Glomerular visceral epithelial cell (primary cell): Measurements from ENCODE around the gene TIMP1.
"Not testable (repeated sequence)": the region's sequence is repeated elsewhere in the genome, so short reads cannot be mapped to it uniquely, and the experiment has no call there.

Experiments used
- DNase-seq: peaks from one replicate; pipeline ENCODE4 v3.0.0-alpha.2; 2016; ENCODE audit errors: extremely low spot score

TIMP1 gene

DNA sequence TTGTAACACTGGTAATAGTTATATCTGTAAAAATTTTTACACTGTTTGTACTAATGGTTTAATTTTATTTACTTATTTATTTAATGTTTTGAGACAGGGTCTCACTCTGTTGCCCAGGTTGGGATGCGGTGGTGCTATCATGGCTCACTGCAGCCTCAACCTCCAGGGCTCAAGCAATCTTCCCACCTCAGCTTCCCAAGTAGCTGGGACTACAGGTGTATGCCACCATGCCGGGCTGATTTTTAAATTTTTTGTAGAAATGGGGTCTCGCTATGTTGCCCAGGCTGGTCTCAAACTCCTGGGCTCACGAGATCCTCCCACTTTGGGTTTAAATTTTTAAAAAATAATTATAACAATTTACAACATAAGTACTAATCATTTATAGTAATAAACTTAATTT lies 20.9 kb downstream of the TIMP1 start:
- DNase-seq, result not testable (repeated sequence)

DNA sequence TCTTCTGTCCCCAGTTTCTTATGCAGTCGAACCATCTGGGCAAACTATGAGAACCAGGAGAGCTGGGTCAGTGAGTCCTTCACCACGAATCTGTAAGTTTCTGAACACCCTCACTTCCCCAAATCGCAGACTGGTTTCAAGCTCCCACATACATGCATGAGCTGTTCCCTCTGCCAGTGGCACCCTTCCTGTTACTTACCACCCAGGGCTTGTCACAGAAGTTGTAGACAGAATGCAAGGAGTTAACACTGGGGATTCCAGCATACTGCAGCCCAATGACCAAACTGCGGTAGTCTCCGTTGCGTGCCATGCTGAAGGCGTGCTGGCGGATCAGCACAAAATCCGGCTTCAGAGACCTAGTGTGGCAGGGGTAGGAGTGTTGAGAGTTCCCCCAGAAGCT lies 22.8 kb downstream of the TIMP1 start:
- no peak for DNase-seq

DNA sequence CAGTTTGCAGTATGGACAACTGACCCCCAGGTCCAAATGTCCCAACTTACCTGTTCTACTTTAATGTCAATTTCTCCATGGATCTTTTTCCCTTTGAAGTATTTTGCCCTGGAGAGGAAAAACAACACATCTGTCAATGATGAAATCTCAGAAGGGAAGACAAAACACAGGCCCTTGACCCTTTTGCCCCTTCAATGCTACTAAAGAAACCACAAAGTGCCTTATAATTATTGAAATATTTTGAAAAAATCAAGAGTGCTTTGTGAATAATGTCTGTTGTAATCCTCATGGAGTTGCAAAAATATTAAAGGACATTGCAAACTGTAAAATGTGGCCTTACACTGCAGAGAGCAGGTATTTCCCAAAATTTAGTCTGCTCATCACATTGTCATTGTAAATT lies 24.9 kb downstream of the TIMP1 start:
- no peak for DNase-seq

DNA sequence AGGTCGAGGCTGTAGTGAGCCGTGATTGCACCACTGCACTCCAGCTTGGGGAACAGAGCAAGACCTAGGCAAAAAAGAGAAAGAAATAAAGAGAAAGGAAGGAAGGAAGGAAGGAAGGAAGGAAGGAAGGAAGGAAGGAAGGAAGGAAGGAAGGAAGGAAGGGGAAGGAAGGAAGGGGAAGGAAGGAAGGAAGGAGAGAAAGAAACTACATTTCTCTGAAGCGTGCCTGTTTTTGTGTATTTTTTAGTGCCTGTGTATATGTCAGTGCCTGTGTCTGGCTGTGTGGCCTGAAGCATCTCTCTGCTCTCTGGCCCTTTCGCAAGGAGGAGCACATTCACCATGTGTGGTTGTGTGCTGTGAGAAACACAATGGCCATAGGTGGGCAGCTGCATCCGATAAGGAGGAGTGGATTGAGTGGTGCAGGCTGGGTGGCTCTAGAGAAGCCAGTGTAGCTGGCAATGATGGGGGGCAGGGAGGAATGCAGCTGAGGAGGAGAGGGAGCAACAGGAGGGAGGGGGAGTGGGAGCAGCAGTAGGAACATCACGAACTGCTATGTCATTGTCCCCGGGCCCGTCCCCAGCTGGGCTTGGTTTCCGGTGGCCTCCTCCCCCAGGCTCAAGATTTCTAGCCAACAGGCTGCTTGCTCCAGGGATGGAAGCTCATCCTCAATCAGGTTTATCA lies 26.0 kb downstream of the TIMP1 start:
- DNase-seq, result no peak

DNA sequence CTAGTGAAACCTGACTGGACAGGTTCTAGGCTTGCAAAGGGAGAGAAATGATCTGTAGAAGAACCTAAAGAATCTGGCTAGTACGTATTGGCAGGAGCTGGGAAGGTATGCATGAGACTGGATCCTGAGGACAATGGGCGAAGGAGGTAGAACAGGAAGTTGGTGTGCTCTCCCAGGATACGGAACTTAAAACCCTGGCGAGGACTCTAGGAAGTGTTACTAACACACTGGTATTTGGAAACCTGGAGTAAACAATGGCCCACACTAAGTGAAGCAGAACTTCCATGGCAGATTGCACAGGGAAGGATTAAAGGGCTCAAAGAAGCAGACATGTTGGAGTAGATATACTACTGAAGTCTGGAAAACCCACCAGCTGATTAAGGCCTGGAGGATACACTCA lies 28.3 kb downstream of the TIMP1 start:
- DNase-seq, result no peak

DNA sequence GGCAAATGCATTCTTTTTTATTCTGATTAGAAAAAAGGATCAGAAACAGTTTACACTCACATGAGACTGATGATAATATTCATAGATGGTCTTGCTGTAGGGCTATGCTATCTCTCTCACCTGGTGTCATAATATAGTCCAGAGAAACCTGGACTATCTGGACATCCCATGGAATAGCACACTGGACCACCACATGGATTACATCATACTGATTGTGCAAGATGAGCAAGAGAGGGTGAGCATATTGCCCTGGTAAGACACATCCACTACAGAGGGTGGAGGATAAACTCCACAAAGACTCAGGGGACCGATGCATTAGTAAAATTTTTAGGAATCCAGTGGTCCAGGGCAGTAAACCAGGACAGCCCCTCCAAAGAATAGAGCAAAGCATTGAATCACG lies 29.3 kb downstream of the TIMP1 start:
- no peak for DNase-seq

DNA sequence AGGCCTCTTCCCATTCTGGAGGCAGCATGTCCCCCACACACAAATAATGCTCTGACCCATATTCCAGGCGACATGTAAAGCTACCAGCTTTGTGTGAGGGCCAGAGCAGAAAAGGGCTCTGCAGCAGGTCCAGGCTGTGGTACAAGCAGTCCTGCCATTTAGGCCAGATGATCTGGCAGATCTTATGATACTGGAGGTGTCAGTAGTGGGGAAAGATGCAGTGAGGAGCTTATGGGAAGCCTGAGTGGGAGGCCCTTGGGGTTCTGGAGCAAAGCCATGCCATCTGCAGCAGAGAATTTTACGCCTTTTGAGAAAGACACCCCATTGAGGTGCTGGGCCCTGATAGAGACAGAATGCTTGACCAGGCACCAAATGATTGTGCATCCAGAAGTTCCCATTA lies 29.7 kb downstream of the TIMP1 start:
- DNase-seq, result no peak

DNA sequence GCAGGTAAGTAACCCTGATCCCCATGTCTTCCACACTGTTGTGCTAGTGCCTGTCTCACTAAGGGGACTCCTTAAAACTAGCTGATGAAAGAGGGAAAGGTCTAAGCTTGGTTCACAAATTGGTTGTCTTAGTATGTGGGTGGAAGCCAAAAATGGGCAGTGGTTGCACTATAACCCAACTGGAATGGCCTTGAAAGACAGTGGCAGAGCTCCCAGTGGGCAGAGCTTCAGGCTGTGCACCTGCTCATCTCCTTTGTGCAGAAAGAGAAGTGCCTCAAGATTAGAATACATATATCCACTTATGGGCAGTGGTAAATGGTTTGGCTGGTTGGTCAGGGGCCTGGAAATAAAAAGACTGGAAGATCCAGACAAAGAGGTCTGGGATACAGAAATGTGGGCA lies 30.2 kb downstream of the TIMP1 start:
- DNase-seq, result no peak

DNA sequence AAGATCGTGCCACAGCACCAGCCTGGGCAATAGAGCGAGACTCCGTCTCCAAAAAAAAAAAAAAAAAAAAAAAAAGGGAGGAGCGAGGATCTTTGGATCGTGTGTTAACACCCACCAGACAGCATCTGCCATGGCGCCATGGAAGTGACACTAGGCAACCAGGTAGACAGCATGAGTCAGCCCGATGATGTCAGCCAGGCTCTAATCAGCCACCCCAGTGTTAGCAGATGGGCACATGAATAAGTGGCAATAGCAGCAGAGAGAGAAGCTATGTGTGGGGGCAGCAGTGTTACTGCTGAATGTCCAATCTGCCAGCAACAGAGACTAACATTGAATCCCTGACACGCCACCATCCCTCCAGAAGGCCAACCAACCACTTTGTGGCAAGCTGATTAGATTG lies 30.8 kb downstream of the TIMP1 start:
- no peak for DNase-seq

DNA sequence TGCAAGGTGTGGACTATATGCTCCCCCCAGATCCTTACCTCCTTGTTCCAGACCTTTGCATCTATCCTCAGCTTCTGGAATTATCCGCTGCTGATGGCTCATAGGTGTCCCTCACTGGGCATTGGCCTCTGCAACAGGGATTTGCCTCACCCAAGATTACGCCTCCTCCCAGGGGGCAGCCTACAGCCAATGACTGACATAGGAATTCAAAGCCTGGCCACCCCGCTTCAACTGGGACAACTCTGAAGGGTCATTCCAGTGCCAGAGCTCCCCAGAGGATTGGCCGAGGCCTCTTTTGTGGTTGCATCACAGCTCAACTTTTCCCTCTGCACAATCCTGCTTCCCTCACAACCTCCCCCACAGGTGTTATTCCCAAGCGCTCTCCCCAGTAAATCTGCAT lies 32.4 kb downstream of the TIMP1 start:
- DNase-seq, result no peak

DNA sequence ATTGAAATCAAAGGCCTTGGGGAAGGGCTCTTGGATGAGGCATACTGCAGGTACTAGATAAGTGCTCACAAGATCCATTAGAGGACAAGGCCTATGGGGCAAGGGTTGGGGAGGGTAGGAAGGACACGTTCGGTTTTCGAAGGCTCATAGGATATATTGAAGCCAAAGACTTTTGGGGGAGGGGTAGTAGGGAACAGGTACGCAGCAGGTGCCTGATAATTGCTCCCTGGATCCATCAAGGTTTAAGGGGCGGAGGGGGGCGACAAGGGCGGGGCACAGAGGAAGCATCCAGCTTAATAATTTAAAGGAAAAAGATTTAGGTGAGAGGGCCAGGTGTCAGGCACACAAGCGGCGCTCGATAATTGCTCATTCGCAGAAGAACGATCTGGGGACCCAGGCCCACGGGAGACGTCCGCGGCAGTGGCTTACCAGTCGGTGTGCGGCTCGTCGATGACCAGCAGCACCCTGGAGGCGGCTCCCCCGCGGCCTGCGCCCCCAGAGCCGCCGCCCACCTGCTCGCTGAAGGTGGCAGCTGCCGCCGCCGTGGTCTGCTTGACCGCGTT lies 36.8 kb downstream of the TIMP1 start:
- no peak for DNase-seq

DNA sequence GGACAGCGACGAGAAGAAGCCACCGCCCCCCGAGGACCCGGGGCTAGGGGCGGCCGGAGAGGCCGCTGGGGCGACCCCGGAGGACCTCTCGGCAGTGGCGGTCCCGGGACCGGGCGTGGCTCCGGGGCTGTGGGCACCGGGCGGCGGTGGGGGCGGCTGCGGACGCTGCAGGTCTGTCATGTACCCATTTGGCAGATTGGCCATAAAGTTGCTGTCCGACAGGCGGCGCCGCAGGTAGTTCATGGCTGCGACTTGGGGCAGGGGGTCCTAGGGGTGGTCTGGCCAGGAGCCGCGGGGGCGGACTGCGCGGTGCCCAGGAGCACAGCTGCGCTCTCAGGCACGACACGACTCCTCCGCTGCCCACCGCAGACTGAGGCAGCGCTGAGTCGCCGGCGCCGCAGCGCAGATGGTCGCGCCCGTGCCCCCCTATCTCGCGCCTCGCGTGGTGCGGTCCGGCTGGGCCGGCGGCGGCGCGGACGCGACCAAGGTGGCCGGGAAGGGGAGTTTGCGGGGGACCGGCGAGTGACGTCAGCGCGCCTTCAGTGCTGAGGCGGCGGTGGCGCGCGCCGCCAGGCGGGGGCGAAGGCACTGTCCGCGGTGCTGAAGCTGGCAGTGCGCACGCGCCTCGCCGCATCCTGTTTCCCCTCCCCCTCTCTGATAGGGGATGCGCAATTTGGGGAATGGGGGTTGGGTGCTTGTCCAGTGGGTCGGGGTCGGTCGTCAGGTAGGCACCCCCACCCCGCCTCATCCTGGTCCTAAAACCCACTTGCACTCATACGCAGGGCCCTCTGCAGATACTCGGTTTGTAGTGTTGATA lies 37.5 kb downstream of the TIMP1 start, which contains the start of gene SYN1:
Gene SYN1 (minus strand): TSS at position 372 of the 817 bp plus-strand sequence. CDS start 129 bp downstream, at position 243.
- peak; percentile 74 for DNase-seq

DNA sequence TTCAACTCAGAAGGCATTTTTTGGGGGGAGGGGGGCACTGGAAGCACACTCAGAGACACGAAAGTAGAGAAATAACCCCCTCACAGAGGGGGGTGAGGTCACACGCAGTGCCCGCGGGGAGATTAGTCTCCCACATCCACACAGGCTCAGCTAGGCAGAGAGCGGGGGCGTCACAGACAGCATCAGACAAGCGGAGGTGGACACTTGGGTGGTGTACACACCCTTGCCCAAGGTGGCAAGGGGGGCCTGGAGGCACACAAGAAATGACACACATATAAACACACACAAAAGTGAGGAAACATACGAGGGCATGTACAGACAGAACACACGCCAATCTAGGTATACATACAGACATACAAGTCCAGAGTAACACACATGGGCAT lies 38.1 kb downstream of the TIMP1 start:
- no peak for DNase-seq

DNA sequence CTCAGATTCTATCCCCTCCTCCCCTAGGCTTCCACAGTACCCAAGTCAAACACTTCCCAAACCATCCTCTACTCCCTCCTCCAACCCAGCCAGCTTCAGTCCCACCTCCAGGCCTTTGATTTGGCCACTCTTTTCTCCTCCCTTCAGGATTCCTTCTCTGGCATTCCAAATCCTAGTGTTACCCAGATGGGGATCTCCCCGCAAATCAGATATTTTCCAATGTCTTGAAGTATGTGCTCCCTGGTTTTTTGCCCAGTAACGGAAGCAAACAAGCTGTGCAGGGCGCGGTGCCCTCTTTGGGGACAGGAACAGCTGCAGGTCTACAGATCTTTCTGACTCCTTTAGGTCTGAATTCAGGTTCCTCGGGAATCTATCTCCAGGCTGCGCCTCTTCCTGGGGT lies 39.6 kb downstream of the TIMP1 start:
- no peak for DNase-seq

DNA sequence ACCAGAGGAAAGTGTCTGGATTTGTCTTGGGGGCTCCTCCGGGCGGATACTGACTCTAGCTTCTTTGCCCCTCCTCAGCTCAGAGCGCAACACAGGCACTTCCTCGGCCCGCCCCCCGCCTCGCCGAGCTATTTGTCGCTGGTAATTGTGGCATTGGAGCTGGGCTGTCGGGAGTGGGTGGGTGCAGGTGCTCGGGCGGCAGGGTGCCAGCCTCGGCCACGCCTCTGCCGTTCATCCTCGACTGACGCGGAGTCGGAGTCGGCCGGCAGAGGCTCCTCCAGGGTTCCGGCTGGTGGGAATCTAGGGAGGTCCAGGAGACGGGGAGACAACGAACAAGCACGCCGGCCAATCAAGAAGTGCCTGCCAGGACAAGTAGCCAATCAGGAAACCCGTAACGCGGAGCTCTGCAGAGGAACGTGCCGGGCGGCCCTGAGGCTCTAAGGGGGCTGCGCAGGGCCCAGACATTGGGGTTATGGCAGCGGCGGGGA lies 41.3 kb downstream of the TIMP1 start:
- peak; percentile 68 for DNase-seq

DNA sequence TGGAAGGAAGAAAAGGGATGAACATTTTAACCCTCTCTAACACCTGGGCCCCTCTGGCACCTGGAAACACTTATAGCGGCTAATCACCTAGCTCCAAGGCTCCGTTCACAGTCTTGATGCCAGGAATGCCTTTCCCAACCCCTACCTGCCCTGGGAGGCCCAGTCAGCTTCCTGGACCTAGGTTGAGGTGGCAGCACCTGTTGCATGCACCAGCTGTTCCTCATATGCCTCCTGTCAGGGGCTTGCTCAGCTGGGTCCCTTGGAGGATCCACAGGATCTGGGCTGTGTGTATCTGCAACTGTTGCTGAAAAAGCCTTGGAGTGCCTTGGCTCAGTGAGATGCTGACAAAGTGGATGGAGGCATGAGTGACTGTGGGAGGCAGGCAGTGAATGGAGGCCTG lies 43.1 kb downstream of the TIMP1 start:
- DNase-seq, result no peak

DNA sequence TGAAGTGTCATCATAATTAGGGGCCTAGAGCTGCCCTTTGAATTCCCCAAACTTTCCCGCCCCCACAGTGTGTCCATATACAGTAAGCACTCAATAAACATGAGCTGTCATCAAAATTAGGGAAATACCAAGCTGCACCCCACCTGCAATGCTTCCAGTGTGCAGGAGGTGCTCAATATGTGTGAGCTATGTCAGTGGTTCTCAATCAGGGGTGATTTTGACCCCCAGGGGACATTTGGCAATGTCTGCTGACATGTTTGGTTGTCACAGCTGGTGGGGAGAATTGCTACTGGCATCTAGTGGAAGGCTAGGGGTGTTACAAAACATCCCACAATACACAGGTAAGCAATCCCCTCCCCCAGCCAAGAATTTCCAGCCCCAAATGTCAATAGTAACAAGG lies 46.7 kb downstream of the TIMP1 start:
- DNase-seq, result no peak

DNA sequence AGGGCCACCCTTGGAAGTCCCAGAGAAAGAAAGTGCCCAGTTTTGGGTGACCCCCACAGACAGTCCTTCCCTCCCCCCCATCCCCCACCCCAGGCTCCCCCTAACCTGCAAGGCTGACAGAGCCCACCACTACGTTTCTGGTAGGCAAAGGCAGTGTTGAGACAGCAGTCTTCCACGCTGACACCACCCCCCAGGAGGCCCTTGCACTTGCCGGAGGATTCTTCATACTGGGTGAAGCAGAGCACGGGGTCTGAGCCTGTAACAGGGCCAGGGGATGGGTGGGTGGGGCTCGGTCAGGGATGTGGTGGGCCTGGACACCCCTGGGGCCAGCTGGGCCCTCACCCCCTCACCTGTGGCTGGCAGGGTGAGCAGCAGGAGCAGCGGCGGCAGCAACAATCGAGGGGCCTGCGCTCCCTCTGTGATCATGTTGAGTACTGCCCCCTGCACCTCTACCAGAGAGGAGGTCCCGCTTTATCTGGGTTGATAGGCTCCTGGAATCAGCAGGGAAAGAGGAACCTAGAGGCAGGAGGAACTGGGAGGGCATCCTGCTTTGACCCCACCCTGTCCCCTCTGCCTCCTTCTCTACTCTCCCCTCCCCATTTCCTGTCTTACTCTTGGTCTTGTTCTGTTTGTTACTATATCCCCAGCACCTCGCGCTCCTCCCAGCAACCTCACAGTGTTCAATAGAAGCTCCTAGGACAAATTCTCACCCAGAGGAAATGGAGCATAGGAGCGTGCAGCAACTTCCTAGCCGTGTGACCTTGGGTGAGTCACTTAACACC lies 47.4 kb downstream of the TIMP1 start, which contains the start of gene CFP:
Gene CFP (minus strand): TSS at position 512 of the 782 bp plus-strand sequence. CDS start 86 bp downstream, at position 426.
- DNase-seq, result no peak

DNA sequence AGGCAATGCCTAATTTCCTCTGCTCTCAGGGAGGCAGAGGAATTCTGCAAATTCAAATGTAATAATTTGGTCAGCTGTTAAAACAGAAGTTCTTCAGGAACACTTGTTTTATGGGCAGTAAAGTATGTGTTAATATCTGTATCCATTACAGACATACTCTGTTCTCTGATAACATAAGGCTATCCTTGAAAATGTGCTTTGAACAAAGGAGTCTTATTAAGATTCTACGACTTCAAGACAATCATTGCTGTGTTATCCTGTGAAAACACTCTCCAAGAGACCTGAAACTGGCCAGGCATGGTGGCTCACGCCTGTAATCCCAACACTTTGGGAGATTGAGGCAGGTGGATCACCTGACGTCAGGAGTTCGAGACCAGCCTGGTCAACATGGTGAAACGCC lies 49.4 kb downstream of the TIMP1 start:
- DNase-seq, result no peak

DNA sequence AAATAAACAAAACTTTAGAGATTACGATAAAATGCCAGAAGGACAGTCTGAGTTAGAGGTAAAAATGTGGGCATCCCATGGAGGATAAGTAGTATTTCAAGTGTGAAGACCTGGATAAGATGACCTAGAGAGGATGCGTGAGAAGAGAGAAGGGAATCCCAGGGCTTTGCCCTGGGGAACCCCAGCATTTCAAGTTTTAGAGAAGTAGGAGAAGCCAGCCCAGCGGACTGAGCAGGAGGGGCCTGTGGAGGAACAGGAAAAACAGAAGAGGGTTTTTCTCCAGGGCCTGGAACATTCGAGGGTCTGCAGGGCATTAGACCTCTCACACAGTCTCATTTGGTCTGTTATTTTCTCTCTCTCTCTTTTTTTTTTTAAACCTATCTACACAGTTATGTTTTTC lies 50.4 kb downstream of the TIMP1 start:
- DNase-seq, result no peak

DNA sequence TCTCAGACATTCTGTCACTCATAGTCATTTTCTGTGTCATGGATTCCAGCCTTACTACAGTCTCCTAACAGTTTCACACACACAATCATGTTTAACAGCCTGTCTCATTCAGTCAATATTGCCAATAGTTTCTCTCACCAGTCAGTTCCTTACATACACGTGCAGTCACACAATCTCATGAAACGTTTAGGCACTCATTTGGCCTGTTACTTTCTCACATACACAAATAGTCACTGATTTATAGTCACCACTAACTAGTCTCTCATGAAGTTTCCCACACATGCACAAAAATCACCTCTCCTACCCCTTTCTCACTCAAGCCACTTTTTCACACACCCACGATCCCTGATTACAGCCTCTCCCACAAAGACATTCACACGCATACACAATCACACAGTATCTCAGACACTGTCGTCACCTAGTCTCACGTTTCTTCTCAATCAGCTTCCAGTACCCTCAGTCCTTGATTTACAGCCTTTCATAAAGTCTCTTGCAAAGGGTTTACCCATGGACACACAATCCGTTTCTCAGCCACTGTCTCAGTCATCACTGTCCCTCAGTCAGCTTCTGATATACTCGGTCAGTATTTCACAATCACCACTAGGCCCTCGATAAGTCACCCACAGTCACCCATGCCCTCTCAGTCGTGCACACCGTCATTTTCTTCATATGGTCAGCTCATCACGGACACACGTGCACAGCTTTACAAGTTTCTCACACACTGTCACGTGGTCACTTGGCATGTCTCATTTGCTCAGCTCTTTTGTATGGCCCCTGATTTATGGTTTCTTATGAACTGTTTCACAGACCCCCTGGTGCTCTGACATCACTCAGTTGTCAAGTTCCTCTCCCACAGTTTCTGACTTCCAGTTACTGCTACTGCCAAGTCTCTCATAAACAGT lies 51.7 kb downstream of the TIMP1 start:
- DNase-seq, result no peak
